BLaER1 treated with 17β-estradiol and CSF1 and Interleukin-3, amounts not matched to agents 10 nM and 100 nM (cell line): ENCODE data around the gene IL1RL1.

Experiments
- H3K27ac ChIP-seq, 11 experiments: shearing (Covaris generic); formaldehyde crosslinking; 2 replicates each; pipeline ENCODE4 v1.8.1; 2022
- H3K27me3 ChIP-seq, 11 experiments: shearing (Covaris generic); formaldehyde crosslinking; 2 replicates each; pipeline ENCODE4 v1.8.1; 2022
- H3K36me3 ChIP-seq, 11 experiments: shearing (Covaris generic); formaldehyde crosslinking; 2 replicates each; pipeline ENCODE4 v1.8.1; 2022
- H3K4me1 ChIP-seq, 10 experiments: shearing (Covaris generic); formaldehyde crosslinking; 2 replicates each; pipeline ENCODE4 v1.8.1; 2022
- H3K4me2 ChIP-seq, 11 experiments: shearing (Covaris generic); formaldehyde crosslinking; 2 replicates each; pipeline ENCODE4 v1.8.1; 2022
- H3K4me3 ChIP-seq, 10 experiments: shearing (Covaris generic); formaldehyde crosslinking; 2 replicates each; pipeline ENCODE4 v1.8.1; 2022
- H3K9ac ChIP-seq, 11 experiments: shearing (Covaris generic); formaldehyde crosslinking; 2 replicates each; pipeline ENCODE4 v1.8.1; 2022
- H3K9me3 ChIP-seq, 11 experiments: shearing (Covaris generic); formaldehyde crosslinking; replicated peaks in 1 of 11; 2 replicates each; pipeline ENCODE4 v1.8.1; 2022
- H4K20me1 ChIP-seq, 11 experiments: shearing (Covaris generic); formaldehyde crosslinking; 2 replicates each; pipeline ENCODE4 v1.8.1; 2022
- Cebpa-rat ChIP-seq, 11 experiments: shearing (Covaris generic); IDR thresholded peaks; 2 replicates each; pipeline ENCODE4 v1.8.1; 2022

Gene IL1RL1

DNA sequence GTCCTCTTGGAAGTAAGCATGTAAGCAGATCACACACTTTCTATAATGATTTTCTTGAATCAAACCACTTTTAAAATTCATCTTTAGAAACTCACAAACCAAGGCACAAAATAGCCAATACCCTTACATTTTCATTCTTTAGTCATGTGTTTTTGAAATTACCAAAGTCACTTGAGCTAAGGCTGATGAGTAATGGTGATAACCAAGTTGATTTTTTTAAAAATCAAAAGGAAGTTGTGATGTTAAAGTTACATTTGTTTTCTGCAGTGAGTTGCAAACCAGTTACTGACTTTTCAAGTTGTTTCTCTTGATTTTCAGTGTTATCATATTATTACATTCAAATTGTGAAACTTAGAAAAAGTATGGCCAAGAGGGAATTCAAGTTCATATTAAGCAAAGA lies 90.1 kb downstream of the IL1RL1 start:
- Histone ChIP-seq H4K20me1 (no peaks in the 10 kb centered on the region), H3K4me2 (no peak overlapping the region), H3K4me1 (no peaks in the 10 kb centered on the region), H3K4me3 (no peak overlapping the region), H3K9me3 (no peaks in the 10 kb centered on the region), H3K36me3 (no peaks in the 10 kb centered on the region), H3K27me3 (no peaks in the 10 kb centered on the region), H3K9ac (no peak overlapping the region), H3K27ac (no peak overlapping the region)
- TF ChIP-seq Cebpa-rat (IDR thresholded peaks at IDR 0.05): no peak
